GM21367 (cell line): Measurements from ENCODE around the gene VKORC1.

Experiments
- ATAC-seq: cut with Tn5 transposase; IDR thresholded peaks from one replicate; pipeline ENCODE4 v1.9.1; 2021; ENCODE audit not compliant: unreplicated experiment

The VKORC1 gene

DNA sequence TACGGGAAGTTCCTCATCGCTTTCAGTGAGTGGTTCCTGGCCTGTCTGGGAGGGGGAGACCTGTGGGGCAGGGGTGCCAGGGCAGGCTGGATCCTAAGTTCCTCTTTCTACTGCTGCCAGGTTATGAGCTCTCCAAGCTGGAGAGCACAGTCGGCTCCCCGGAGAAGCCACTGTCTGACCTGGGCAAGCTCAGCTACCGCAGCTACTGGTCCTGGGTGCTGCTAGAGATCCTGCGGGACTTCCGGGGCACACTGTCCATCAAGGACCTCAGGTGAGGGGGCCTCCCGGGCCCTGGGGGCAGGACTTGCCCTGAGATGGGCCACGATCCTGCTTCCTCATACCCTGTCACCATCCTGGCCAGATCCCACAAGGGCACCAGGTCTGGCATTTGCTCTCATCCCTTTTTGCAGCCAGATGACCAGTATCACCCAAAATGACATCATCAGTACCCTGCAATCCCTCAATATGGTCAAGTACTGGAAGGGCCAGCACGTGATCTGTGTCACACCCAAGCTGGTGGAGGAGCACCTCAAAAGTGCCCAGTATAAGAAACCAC is 35.8 kb upstream of the VKORC1 start:
- ATAC-seq, result no peak

DNA sequence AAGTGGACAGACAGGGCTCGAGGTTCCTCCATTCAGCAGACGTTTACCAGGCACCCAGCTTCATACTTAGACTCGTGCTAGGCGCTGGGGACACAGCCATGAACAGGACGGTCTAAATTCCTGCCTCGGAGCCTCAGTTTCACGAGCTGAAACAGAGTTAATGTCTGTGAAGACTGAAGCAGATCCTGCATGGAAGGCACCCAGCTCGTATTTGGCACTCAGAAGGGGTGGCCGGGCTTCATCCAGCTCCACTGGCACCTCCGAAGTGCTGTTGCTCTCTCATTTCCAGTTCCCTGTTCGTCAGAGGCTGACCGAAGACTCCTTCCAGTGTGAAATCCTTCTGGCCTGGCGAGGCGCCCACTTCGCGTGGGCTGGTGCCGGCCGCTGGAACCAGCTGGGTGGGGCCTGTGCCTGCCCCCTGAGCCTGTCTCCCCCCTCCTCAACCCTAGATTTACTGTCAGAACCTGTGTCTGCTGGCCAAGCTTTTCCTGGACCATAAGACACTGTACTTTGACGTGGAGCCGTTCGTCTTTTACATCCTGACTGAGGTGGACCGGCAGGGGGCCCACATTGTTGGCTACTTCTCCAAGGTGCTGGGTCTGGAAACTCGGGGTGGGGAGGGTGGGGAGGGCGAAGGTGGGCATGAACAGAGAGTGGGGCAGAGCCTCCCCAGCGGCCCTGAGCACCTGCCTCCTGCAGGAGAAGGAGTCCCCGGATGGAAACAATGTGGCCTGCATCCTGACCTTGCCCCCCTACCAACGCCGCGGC is 35.2 kb upstream of the VKORC1 start:
- ATAC-seq, result no peak

DNA sequence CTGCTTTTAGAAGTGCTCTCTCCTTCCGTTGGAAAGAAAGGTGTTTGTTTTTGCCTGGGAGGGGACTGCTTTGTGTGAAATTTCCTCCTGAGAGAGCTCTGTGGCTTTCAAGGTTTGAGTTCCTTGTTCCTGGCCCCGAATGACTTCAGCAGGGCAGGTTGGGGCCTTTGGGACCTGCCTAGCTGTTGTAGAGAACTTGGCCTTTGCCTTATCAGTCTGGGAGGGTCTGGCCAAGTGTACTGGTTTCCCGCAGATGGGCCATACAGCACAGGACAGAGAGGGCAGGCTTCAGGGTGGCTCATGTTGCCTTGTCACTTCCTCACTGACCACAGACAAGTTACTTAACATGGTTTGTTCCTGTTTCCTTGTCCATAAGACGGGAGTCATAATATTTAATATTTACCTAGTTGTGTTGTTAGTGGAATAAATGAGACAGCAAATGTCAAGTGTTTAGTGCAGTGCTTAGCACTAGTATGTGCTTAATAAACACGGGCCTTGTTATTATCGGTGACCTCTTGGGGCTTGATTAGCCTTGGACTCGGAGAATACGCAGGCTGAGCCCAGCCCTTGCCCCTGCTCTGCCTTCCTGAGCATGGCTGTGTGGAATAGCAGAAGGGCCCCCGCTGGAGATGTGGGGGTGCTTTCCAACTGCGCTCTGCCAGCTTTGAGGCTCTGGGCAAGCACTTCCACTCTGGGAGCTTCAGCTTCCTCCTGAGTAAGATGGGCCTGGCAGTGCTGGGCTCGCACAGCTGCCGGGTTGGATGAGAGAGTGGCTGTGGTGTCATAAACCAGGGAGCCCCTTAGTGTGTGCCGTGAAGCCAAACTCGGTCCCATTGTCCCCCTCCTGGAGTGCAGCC is 34.3 kb upstream of the VKORC1 start:
- ATAC-seq, result no peak

GRCh38 chr16:31127182-31127581 is 32.6 kb upstream of the VKORC1 start:
- no peak for ATAC-seq

- no peak for ATAC-seq
Measured at GRCh38 chr16:31125844-31126243, 31.2 kb upstream of the VKORC1 start.

GRCh38 chr16:31120129-31120528 is 25.5 kb upstream of the VKORC1 start:
- no peak for ATAC-seq

GRCh38 chr16:31118223-31119155 is 23.9 kb upstream of the VKORC1 start:
- ATAC-seq, result no peak

- peak; percentile 79 for ATAC-seq
Measured at GRCh38 chr16:31117384-31118222, 23.0 kb upstream of the VKORC1 start, which contains the start of gene KAT8. Gene KAT8 (plus strand): TSS chr16:31117664. CDS start chr16:31117682, 18 bp downstream.

- ATAC-seq, result no peak
Measured at GRCh38 chr16:31114468-31114867, 19.9 kb upstream of the VKORC1 start.

- no peak for ATAC-seq
Measured at GRCh38 chr16:31113121-31114120, 18.8 kb upstream of the VKORC1 start.

- ATAC-seq, result no peak
Measured at GRCh38 chr16:31112711-31113110, 18.1 kb upstream of the VKORC1 start.

- ATAC-seq, result no peak
Measured at GRCh38 chr16:31111881-31112466, 17.4 kb upstream of the VKORC1 start.

DNA sequence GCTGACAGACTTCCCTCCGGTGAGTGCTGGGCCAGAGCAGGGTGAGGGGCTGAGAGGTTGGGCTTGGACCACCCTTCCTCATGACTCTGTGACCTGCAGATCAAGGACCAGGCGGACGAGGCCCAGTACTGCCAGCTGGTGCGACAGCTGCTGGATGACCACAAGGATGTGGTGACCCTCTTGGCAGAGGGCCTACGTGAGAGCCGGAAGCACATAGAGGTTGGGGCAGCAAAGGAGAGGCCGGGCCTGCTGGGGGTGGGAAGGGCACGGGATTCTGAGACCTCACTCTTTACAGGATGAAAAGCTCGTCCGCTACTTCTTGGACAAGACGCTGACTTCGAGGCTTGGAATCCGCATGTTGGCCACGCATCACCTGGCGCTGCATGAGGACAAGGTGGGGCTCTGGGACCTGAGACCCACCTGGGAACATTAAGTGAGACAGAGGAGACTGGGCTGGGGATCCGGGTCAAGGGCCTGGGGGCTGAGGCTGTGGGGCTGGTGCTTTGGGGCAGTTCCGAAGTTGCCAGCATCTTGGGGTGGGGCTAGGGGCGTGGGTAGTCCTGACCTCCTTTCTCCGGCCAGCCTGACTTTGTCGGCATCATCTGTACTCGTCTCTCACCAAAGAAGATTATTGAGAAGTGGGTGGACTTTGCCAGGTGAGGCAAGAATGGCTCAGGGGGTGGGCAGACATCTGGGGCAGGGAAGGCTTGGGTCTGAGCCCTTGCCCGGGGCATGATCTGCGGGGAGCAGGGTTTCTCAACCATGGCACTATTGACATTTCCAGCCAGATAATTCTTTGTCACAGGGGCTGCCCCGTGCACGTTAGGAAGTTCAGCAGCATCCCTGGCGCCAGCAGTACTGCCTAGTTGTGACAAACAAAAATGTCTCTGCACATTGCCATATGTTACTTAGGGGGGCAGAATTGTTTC is 15.8 kb upstream of the VKORC1 start:
- no peak for ATAC-seq

- ATAC-seq, result no peak
Measured at GRCh38 chr16:31109622-31110021, 15.0 kb upstream of the VKORC1 start.

DNA sequence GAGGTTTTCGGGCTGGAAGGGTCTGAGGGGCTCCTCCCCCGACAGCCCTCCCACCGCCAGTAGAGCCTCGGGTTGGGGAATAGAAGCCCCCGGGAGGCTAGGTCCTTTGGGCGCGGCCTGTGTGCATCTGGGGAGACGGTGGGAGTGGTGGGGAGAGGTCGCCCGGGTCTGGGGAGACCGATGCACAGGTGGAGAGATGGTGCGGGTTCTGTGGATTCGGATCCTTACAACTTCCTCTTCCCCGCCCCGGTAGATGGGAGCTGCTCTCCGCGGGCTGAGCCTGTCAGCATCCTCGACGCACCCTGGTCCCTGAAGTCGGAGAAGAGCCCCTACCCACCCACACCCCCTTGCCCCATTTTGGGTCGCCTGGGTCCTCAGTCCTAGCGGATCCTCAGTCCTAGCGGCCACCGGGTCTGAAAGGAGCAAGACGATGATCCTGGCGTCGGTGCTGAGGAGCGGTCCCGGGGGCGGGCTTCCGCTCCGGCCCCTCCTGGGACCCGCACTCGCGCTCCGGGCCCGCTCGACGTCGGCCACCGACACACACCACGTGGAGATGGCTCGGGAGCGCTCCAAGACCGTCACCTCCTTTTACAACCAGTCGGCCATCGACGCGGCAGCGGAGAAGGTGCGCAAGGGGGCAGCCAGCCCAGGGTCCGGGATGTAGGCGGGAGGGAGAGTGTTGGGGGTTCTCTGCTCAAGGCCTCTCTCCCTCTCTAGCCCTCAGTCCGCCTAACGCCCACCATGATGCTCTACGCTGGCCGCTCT is 14.4 kb upstream of the VKORC1 start:
- no peak for ATAC-seq

DNA sequence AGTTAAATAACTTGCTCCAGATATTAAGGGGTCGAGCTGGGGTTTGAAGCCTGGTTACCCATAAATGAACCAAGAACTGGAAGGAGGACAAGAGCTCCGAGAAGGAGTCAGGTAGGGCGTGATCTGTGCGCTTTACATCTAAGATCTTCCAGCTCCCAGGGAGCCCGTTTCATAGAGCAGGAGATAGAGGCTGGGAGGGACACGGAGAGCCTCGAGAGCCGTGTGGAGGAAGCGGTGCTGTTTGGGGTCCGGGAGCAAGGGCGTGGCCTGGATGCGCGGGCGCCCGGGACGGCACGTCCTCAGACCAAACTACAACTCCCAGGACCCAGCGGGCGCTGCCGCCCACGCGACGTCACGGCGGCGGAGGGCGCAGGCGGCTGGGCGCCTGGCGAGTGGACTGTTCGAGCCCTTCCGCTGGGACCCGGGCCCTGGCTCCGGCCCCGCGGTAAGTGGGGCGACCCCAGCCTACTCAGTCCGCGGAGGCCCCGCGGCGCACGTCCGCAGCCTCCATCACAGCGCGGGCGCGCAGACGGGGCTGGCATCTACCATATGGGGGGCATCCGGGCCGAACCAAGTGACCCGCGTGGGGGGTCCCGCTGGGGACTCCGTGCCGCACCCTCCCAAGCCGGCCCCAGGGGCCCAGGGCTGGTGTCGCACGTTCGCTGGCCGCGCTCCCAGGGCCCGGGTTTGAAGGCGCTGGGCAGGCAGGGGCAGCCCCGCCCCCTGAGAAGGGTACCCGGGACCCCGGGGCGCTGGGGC is 13.6 kb upstream of the VKORC1 start, which contains the start of gene BCKDK:
BCKDK (plus strand) TSS at position 352 of the 759 bp plus-strand sequence. CDS start 838 bp downstream, outside the sequence.
- ATAC-seq, result peak; percentile 66
